B cell (primary cell): Measurements from ENCODE around the gene PXMP2.

ENCODE experiments used
- CTCF ChIP-seq: fragments of 200-600 bp; IDR thresholded peaks from one replicate; pipeline ENCODE4 v1.8.0; 2022; ENCODE audit warnings: antibody characterized with exemption, mild to moderate bottlenecking
- EZH2 ChIP-seq: IDR thresholded peaks from 2 replicates; pipeline ENCODE4 v1.6.1; 2012; ENCODE audit warnings: borderline replicate concordance, low read depth, mild to moderate bottlenecking, moderate library complexity, low read length; ENCODE audit not compliant: insufficient read depth, poor library complexity, severe bottlenecking

- TF ChIP-seq CTCF = no peak
- TF ChIP-seq EZH2 = no peak
Measured at GRCh38 chr12:132664206-132665148, 22.9 kb upstream of the PXMP2 start.
